Ecto neural progenitor cell (in vitro differentiated cells): ENCODE measurements around the gene PMEPA1.
A peak's percentile ranks its signal among the peaks of the same experiment; 100 is the strongest.

Experiments used
- DNase-seq: peaks from one replicate; pipeline ENCODE4 v3.0.0-alpha.2; 2018; ENCODE audit warnings: low spot score

The PMEPA1 gene, protein sequence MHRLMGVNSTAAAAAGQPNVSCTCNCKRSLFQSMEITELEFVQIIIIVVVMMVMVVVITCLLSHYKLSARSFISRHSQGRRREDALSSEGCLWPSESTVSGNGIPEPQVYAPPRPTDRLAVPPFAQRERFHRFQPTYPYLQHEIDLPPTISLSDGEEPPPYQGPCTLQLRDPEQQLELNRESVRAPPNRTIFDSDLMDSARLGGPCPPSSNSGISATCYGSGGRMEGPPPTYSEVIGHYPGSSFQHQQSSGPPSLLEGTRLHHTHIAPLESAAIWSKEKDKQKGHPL

DNA sequence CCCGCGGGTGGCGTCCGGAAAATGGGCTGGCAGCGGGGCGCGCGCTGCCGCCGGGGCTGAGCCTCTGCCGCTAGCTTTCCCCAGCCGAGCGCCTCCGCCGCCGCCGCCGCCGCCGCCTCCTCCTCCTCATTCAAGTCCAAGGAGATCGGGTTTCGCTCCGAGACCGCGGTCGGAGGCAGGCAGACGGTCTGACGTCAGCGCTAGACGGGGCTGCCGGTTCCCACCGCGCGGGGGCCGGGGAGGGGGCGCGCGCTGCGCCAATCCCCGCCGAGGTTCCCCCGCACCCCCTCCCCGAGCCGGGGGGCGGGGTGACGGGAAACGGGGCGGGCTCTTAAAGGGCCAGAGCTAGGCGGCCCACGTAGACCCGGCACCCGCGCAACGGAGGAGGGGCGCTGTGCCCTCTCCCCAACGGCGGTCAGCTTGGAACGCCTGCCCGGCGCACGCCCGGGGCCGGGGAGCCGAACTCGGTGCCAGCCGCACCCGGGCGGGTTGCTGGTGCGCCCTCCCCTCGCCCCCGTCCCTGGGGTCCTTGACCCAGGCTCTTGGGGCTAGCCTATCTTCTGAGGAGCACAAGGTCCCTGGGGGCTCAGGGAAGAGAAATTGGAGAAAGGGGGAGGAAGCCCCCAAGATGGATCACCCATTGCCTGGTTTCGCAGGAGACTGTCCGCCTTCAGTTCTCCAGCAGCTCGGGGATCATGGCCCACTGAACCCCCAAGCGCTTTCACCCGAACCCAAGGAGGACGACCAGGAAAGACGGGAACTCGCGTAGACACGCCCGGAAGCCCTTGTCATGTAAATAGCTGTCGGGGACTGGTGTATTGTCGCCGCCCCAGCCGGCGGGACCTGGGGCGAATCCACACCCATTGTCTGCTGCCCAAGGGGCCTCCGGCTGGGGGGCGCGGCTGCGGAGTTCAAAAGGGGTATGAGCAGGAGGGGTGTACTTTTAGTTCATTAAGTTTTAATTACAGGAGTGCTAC is at the start of gene PMEPA1:
PMEPA1 (minus strand) TSS at position 193 of the 977 bp plus-strand sequence. CDS start 433 bp downstream, outside the sequence.
- DNase-seq = peak; percentile 89

DNA sequence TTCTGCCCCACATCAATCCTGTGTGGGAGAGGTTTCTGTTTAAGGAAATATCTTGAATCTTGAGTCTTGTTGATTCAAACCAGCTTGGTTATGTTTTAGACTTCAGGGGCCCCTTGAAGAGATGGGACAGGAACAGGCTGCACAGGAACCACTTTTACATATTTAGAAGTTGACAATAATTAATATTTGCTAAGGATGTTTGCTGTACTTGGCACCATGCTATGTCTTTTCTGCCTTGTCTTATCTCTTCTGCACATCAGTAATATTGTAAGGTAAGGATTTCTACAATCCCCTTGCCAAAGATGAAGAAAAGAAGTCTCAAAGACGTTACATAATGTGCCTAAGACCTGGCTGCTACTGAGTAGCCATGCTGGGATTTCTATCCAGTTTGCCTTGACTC is 48.0 kb upstream of the PMEPA1 start:
- DNase-seq = no peak

DNA sequence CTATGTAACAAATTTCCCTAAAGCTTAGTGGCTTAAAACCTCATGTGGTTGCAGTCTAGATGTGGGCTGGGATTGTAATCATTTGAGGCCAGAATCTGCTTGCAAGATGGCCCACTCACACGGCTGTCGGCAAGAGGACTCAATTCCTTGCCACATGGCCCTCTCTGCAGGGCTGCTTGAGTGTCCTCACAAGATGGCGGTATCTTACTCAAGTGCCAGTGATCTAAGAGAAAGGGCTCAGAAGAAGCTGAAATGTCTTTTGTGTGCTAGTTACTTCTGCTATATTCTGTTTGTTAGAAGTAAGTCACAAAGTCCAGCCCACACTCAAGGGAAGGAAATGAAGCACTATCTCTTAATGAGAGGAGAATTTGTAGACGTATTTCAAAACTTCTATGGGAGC is 47.1 kb upstream of the PMEPA1 start:
- DNase-seq = no peak

DNA sequence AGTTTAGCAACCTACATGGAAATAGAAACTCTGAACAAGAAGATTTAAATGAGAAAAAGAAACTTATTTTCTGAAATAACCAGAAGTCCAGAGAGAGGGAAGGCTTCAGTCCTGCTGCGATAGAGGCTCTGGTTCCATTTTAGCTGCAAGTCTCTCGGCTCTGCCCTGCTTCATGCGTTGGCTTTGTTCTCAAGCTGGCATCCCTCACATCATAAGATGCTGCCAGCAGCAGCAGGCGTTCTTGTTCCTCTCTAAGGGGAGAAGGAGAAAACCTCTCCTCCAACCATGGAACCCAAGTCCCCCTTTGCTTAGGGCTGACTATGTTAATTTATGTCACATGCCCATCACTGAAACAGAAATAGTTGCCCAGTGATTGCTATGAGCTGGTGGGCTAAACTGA is 46.4 kb upstream of the PMEPA1 start:
- DNase-seq = no peak

DNA sequence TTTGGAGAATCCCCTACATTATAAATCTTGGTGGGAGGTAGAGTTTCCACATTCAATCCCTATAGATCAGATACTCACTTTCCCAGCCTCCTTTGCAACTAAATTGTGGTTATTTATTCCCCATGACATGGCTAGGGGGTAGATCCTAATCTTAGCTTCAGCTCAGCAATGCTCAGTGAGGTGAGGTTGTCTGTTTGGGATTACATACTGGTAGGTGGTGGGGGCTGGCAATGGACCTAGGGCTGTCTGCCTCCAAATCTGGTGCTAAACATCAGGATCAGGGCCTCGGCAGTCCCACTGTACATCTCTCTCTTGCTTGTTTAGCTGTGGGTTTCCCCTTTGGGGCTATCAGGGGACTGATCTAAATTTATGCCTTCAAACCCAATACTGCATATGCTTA is 45.8 kb upstream of the PMEPA1 start:
- DNase-seq = no peak

DNA sequence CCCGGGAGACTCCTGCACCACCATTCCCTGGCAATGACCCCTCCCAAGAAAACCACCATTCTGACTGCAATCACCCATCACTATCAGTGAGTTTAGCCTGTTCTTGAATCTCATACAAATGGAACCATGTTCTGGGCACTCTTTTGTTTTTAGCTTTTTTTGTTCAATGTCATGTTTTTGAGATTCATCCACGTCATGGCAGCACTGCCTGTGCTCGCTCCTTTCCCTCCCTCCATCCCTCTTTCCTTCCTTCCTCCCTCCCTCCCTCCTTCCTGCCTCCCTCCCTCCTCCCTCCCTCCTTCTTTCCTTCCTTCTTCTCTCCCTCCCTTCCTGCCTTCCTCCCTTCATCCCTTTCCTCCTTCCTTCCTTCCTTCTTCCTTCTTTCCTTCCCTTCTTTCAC is 44.4 kb upstream of the PMEPA1 start:
- DNase-seq = no peak

DNA sequence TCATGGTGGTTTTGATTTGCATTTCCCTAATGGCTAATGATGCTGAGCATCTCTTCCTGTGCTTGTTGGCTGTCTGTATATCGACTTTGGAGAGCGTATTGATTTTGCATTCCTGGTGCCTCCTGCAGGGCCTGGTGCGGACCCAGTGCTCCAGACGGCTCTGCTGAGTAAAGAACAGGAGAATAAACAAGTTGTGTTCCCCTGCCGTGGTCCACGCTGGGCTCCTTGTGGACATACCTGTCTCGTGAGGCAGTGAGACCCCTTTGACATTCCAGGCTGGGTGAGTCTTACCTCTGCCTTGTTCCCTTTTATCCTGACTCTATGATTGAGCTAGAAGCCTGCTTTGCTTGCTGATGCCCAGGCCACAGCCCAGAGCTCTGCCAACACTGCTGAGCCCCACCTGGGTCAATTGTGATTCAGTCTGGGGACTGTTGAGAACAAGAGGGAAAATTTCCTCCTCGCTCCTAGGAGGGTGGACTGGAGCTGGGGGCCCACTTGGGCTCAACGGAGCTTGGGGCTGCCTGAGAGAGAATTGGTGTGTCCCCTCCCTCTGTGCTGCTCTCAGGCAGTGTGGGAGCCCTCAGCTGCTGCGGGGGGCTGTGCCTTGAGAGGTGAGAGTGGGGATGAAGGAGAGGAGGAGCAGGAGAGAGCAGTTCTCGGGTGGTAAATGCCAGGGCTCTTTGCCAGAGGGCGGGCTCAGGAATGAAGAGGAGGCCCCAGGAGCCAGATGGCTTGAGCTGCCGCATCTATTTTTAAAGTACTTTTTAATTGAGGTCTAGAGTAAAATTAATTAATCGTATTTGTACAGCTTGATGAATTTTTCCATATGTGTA is 43.7 kb upstream of the PMEPA1 start:
- no peak for DNase-seq

DNA sequence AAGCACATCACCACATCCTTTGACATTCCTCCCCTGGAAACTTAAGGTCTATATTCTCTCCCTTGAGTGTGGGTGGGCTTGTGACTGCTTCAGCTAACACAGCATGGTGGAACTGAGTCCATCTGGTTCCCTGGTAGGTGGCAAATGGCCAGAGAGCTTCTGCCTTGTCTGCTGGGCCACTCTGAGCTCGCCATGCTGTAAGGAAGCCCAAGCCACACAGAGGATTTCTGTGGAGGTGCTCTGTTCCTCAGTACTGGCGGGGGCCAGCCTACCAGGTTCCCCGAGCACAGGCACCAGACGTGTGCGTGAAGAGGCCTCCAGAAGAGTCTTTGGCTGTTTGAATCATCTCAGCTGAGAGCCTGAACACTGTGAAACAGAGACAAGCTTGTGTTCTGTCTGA is 41.6 kb upstream of the PMEPA1 start:
- no peak for DNase-seq

DNA sequence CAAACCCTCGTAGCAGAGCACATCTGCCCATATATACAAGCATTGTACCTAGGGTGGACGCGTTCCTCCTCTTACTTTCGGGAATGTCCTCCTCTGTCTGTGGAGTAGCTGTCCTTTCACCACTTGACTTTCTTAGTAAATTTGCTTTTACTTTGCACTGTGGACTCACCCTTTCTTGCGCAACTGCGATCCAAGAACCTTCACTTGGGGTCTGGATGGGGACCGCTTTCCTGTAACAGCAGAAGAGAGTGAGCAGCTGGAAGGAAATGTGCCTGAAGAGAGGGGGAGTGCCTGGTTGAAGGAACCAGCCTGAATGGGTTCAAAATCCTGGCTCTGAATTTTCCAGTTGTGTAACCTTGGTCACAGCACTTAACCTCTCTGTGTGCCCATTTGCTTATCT is 40.1 kb upstream of the PMEPA1 start:
- DNase-seq = no peak

DNA sequence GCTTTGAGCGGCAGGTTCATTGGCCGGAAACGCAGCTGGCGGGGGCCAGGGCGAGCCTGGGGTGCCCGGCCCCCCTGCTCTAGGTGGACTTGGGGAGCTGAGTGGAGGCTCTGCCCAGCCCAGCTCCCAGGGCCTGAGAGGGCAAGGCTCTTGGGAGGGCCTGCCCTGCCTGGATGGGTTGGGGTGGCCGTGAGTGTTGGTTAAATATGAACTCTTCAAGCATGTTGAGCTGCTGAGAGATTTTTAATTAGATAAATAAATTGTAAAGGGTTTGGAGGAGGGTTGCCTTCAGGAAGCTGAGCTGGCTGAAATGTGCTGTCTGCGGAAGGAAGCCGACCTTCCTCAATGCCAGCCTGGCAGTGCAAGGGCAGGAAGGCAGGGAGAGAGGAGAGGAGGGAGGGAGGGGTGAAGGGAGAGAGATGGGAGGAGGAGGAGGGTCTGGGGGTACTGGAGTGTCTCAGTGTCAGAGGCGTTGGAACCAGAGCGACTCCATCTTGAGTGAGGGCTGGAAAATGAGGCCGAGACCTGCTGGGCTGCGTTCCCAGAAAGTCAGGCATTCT is 39.4 kb upstream of the PMEPA1 start:
- no peak for DNase-seq

DNA sequence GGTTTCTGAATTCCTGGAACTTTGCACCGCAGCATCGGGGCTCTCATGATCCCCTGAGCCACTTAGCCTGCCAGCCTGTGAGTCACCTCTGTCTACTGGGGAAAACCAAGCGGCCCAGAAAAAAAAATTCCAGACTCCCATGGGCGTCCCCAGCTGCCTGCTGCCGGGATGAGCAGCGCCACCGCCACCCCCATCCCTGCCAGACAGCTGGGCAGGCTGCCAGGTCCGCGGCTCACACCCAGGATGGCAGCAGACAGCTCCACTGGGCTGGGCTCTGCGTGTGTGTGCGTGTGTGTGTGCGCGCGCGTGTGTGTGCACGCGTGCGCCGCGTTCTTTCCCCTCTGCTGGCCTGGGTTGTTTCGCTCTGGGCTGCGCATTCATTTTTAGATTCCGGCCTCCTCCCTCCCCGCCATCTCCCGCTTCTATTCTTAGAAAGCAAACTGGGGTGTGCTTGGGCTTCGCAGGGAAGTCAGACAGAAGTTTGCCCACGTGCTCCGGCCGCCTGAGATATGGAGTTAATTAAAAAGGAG is 38.9 kb upstream of the PMEPA1 start:
- no peak for DNase-seq

DNA sequence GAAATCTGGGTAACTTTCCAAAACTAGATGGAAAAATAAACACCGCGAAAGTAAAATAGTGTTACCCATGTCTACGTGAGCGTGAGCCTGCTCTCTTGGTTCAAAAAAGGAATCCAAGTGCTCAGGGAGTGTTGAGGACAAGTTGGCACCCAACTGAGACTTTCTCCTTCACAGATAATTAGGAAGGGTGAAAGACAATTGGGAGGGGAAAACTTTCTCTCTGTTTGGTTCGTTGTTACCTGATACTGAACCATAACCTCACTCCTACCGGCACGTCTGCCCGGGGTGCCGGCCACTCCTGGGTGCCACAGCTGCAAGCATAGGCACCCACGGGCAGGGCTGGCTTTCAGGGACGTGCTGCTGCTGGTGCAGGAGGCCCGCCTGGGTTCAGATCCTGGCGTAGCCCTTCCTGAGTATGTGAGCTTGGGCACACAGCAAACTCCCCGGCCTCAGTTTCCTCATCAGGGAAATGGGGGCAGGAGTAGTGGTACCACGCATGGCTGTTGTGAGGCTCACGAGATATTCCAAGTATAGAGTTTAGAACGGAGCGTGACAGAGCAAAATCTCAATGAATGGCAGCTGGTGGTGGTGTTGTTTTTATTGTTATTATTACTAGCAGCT is 38.2 kb upstream of the PMEPA1 start:
- no peak for DNase-seq

DNA sequence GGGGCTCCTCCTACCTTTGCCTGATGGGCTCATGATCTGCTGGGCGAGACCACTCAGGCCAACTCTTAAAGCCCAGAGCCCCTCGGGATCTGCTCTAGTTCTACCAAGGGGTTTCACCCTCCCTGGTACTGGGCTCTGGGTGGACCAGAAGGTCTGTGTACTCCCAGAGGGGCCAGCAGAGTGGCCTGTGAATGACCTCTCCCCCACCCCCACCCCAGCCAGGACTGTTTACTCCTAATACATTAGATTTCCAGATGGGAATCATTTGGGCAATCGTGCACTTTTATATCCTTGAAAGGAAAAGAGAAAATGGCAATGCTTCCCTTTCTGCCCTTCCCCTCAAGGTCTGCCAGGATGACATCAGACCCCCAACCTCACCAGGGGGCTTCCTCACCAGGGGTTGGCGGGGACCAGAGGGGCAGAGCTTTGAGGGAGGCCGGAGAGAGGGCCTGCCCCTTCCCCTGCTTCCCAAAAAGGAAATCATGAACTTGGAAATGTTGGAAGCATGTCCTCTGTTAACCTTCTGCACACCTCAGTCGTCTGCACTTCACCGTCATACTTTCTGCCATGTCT is 37.1 kb upstream of the PMEPA1 start:
- DNase-seq = no peak

DNA sequence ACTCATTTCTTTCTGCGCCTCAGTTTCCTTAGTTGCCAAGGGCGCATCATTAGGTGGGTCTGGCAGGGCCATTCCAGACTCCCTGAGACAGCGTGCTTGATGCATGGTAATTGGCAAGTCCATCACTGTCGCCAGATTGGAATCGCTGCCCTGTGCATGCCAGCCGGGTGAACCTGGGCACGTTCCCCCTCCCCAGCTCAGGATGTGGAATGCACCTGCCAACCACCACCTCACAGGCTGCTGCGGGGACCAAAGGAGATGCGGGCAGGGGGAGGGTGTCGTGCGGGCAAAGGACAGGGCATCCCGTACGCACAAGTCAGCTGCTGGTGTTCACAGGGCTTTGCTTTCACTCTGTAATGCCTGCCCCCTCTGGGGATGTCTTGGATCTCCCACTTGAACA is 36.4 kb upstream of the PMEPA1 start:
- DNase-seq = no peak

DNA sequence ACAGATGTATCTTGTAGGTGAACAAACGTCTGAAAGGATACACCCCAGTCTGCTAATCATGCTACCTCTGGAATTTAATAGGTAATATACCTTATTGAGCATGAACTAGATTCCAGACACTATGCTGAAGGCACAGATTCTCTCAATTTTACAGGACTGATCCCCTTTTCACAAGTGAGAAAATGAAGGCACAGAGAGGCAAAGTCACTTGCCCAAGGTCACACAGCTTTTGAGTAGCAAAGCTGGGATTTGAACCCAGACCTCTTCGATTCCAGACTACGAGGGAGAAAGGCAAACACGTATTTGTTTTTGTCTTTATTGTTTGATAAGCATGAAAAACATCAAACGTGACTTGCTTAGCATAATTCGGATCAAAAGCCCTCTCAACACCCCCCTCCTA is 34.4 kb upstream of the PMEPA1 start:
- no peak for DNase-seq

DNA sequence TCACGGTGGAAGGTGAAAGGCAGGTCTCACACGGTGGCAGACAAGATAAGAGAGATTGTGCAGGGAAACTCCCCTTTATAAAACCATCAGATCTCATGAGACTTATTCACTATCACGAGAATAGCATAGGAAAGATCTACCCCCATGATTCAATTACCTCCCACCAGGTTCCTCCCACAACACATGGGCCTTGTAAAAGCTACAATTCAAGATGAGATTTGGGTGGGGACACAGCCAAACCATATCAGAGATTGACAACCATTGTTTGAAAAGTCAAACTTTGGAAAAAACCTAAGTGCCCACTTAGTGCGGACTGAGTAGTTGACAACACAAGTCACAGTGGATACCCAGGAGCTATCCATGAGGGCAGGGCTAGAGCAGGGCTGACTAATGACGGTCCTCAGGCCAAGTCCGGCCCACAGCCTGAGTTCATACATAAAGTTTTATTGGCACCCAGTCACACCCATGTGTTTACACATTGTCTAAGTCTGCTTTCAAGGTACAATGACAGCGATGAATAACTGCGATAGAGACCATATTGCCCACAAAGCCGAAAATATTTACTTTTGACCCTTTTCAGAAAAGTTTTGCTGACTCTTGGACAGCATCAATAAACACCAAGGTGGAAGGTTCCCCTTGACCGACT is 33.8 kb upstream of the PMEPA1 start:
- no peak for DNase-seq

DNA sequence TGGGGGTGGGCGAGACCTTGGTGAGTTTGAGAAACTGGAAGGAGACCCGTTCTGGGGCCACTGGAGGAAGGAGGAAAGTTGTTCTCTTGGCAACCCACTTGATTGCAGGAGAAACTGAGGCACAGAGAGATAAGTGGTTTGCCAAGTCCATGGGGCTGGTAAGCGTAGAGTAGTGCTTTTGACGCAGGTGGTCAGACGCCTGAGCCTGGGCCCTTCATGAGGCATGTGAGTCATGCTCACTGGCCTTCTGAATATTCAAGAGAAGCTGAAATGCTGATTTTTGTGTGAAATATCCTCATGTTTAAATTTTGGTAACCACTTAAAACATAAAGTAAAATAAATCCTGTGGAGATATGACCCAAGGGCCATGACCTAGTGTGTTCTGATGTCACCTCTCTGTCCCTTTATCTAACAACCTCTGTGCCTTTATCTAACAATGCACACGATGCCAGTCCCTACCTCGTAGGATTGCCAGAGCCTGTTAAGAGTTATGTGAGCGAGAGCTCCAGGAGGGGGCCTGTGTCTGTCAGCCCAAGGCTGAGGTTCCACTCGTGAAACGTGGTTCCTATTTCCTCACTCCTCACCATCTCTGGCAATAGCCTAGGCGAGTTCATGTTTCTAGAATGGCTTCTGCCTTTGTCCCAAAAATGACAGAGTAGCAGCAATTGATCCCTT is 32.8 kb upstream of the PMEPA1 start:
- no peak for DNase-seq

DNA sequence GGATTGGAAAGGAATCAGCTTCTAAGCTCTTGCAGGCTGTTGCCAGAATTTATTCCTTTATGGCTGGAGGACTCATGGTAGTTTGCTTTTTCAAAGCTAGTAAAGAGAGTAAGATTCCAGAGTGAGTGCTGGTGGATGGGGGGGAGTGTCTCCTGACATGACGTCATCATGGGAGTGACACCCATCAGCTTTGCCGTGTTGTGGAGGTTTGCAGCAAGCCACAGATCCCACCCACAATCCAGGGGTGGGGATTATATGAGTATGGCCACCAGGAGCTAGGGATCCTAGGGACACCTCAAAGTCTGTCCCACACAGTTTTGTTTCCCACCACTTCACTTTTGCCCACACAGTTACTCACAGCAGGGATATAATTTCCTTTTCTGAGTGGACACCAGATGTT is 28.7 kb upstream of the PMEPA1 start:
- no peak for DNase-seq

DNA sequence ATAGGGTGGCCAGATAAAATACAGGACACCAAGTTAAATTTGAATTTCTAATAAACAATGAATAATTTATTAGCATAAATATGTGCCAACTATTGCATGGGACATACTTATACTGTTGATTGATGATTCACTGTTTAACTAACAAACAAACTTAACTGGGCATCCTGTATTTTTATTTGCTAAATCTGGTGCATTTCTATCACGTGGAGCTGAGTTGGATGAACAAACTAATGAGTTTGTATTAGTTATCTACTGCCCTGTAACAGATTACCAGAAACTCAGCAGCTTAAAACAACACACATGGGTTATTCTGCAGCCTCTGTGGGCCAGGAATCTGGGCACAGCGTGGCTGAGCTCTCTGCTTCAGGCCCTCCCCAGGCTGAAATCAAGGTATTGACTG is 28.2 kb upstream of the PMEPA1 start:
- DNase-seq = no peak

DNA sequence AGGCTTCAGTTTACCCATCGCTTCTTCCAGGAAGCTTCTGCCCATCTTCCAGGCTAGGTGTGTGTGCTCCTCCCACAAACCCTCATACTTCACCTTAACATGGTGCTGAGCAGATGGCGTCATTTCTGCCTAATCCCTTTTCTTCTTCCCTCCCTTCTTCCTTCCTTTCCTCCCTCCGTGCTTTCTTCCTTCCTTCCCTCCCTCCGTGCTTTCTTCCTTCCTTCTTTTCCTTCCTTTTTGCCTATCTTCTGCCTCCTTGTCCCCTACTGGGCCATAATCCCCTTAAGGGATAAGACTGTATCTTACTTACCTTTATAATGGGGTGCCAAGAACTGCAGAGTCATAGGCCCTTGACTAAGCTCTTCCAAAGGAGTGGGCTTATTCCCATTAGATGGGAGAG is 27.5 kb upstream of the PMEPA1 start:
- DNase-seq = no peak
